A549 (cell line): Measurements from ENCODE around the gene SRGAP1. TPM values are rescaled to one million over a fixed set of nuclear protein-coding genes. Genes with fewer than 3 reads are reported as not detected.

Experiments
- ATAC-seq, 2 experiments: fragments of 200-7000 bp in 1 of 2; fragments of >200 bp in 1 of 2; cut with Nextera tagmentation in 1 of 2; cut with Tn5 transposase in 1 of 2; 3 replicates each; pipeline versions ENCODE4 v1.8.0 to v1.9.1; 2018 to 2020; ENCODE audit warnings: mild to moderate bottlenecking in 1 of 2, moderate library complexity in 1 of 2
- CTCF ChIA-PET: fragments of 300-600 bp; sonication (Branson Sonifier 250); formaldehyde crosslinking; extraction: SDS; loops from one replicate; lab custom pipeline; 2021; ENCODE audit warnings: antibody characterized with exemption, inconsistent platforms; lab: Yijun Ruan, JAX
- POLR2A ChIA-PET: fragments of 350-600 bp; formaldehyde crosslinking; extraction: SDS; loops from one replicate; lab custom pipeline; 2021; ENCODE audit warnings: antibody characterized with exemption, inconsistent platforms; lab: Yijun Ruan, JAX
- DNase-seq, 2 experiments: peaks; one replicate each; pipeline versions ENCODE4 v3.0.0 to v3.0.0-alpha.2; 2011 to 2016; ENCODE audit warnings: low read depth in 1 of 2, low spot score in 1 of 2
- FAIRE-seq: peaks from 2 replicates; lab custom pipeline; 2011; peaks lifted over from hg19 to GRCh38; lab: Jason Lieb, UNC
- H3K27ac ChIP-seq, 2 experiments: fragments of >200 bp; sonication (Bioruptor Twin); formaldehyde crosslinking; 3 replicates each; pipeline ENCODE4 v1.5.1; 2016 to 2017
- H3K4me1 ChIP-seq: fragments of >200 bp; sonication (Bioruptor Twin); formaldehyde crosslinking; 3 replicates; pipeline ENCODE4 v1.6.1; 2016
- H3K4me2 ChIP-seq: fragments of >200 bp; sonication (Bioruptor Twin); formaldehyde crosslinking; 3 replicates; pipeline ENCODE4 v1.6.1; 2016
- H3K4me3 ChIP-seq: fragments of >200 bp; sonication (Bioruptor Twin); formaldehyde crosslinking; 3 replicates; pipeline ENCODE4 v1.5.1; 2016
- H3K9me3 ChIP-seq: fragments of >200 bp; sonication (Bioruptor Twin); formaldehyde crosslinking; 3 replicates; pipeline ENCODE4 v1.6.1; 2016
- CBX2 ChIP-seq: fragments of 200-600 bp; sonication (generic); IDR thresholded peaks from 2 replicates; pipeline ENCODE4 v1.6.1; 2016; ENCODE audit warnings: low read depth, mild to moderate bottlenecking, borderline replicate concordance
- CEBPB ChIP-seq, 2 experiments: fragments of >200 bp in 1 of 2; sonication (Bioruptor Twin) in 1 of 2; formaldehyde crosslinking in 1 of 2; IDR thresholded peaks; 2 replicates each; pipeline ENCODE4 v1.6.1; 2012 to 2016
- EHMT2 ChIP-seq: fragments of 200-600 bp; sonication (generic); IDR thresholded peaks from 2 replicates; pipeline ENCODE4 v1.6.1; 2016; ENCODE audit warnings: antibody characterized with exemption, low read depth, mild to moderate bottlenecking, moderate library complexity
- ESRRA ChIP-seq: fragments of 150-350 bp; IDR thresholded peaks from 2 replicates; pipeline ENCODE4 v1.6.1; 2014; ENCODE audit warnings: mild to moderate bottlenecking, low read length, borderline replicate concordance
- FOSL2 ChIP-seq, 2 experiments: fragments of 450-650 bp in 1 of 2; fragments of >200 bp in 1 of 2; sonication (Bioruptor Twin) in 1 of 2; formaldehyde crosslinking; IDR thresholded peaks; 2 replicates each; pipeline versions ENCODE4 v1.5.0 to v1.6.1; 2016 to 2020; ENCODE audit warnings: mild to moderate bottlenecking in 1 of 2, moderate library complexity in 1 of 2
- FOXS1 ChIP-seq: fragments of 250-450 bp; sonication (Bioruptor Pico); IDR thresholded peaks from 2 replicates; pipeline ENCODE4 v1.5.0; 2020; ENCODE audit warnings: mild to moderate bottlenecking, moderate library complexity
- GATA3 ChIP-seq: IDR thresholded peaks from 2 replicates; pipeline ENCODE4 v1.6.1; 2012; ENCODE audit warnings: borderline replicate concordance
- HEYL ChIP-seq: fragments of 250-450 bp; sonication (Bioruptor Pico); IDR thresholded peaks from 2 replicates; pipeline ENCODE4 v1.8.0; 2021; ENCODE audit warnings: mild to moderate bottlenecking, moderate library complexity
- HOXB13 ChIP-seq: fragments of 250-450 bp; sonication (Bioruptor Pico); IDR thresholded peaks from 2 replicates; pipeline ENCODE4 v1.5.0; 2020; ENCODE audit warnings: low read depth, mild to moderate bottlenecking, moderate library complexity
- HOXB5 ChIP-seq: fragments of 250-450 bp; sonication (Bioruptor Pico); IDR thresholded peaks from 2 replicates; pipeline ENCODE4 v1.5.0; 2020; ENCODE audit warnings: mild to moderate bottlenecking, moderate library complexity
- JUN ChIP-seq, 2 experiments: fragments of >200 bp; sonication (Bioruptor Twin); formaldehyde crosslinking; IDR thresholded peaks; 2 replicates in 1 of 2; 3 replicates in 1 of 2; pipeline ENCODE4 v1.6.1; 2016 to 2017
- JUNB ChIP-seq: fragments of >200 bp; sonication (Bioruptor Twin); formaldehyde crosslinking; IDR thresholded peaks from 2 replicates; pipeline ENCODE4 v1.6.1; 2016
- RAD21 ChIP-seq, 2 experiments: fragments of >200 bp in 1 of 2; sonication (Bioruptor Twin) in 1 of 2; formaldehyde crosslinking in 1 of 2; IDR thresholded peaks in 1 of 2; conservative IDR thresholded peaks in 1 of 2; 2 replicates in 1 of 2; 3 replicates in 1 of 2; pipeline ENCODE4 v1.6.1; 2012 to 2018; ENCODE audit warnings: inconsistent platforms in 1 of 2
- RFX5 ChIP-seq: fragments of 450-650 bp; IDR thresholded peaks from 2 replicates; pipeline ENCODE4 v1.7.1; 2014; ENCODE audit warnings: antibody characterized with exemption, mild to moderate bottlenecking, moderate library complexity
- WGBS: methylation state at CpG from one replicate; pipeline ENCODE4 v1.1.6; 2017; ENCODE audit errors: missing lambda C conversion rate; 5-methylcytosine and 5-hydroxymethylcytosine counted together
- polyA plus RNA-seq, 4 experiments: library from polyadenylated mRNA; depleted of rRNA in 3 of 4; stranded (reverse); fragments of >200 nt; fragmentation: RNase III in 1 of 4; extraction: RNeasy Plus Mini Kit Qiagen cat#74134 plus additional on column Dnase treatment in 1 of 4; gene quantifications; 2 replicates in 3 of 4; 3 replicates in 1 of 4; pipeline ENCODE4 v1.2.3, GENCODE V29; 2011 to 2017
- TF ChIP-seq, protein P1 (sequence below): fragments of >200 bp; sonication (Bioruptor Twin); formaldehyde crosslinking; IDR thresholded peaks from 3 replicates; pipeline ENCODE4 v1.5.1; 2016
- TF ChIP-seq, protein P2 (sequence below): IDR thresholded peaks from 2 replicates; pipeline ENCODE4 v1.6.1; 2012; ENCODE audit warnings: low read depth, borderline replicate concordance
- TF ChIP-seq, protein P3 (sequence below): fragments of 250-450 bp; sonication (Bioruptor Pico); IDR thresholded peaks from 2 replicates; pipeline ENCODE4 v1.5.0; 2021; ENCODE audit warnings: mild to moderate bottlenecking, moderate library complexity, borderline replicate concordance
- TF ChIP-seq, protein P4 (sequence below): fragments of 150-350 bp; IDR thresholded peaks from 2 replicates; pipeline ENCODE4 v1.6.1; 2014; ENCODE audit warnings: low read depth, mild to moderate bottlenecking, low read length
- TF ChIP-seq, protein P5 (sequence below): fragments of 250-450 bp; sonication (Bioruptor Pico); IDR thresholded peaks from 2 replicates; pipeline ENCODE4 v1.5.0; 2020; ENCODE audit warnings: low read depth, mild to moderate bottlenecking, moderate library complexity
- TF ChIP-seq, protein P6 (sequence below): IDR thresholded peaks from 2 replicates; pipeline ENCODE4 v1.6.1; 2012

Gene SRGAP1
- polyA plus RNA-seq, 2 of the 4 experiments (the other 2 are of a cell fraction), result 7.9 to 22.9 TPM

DNA sequence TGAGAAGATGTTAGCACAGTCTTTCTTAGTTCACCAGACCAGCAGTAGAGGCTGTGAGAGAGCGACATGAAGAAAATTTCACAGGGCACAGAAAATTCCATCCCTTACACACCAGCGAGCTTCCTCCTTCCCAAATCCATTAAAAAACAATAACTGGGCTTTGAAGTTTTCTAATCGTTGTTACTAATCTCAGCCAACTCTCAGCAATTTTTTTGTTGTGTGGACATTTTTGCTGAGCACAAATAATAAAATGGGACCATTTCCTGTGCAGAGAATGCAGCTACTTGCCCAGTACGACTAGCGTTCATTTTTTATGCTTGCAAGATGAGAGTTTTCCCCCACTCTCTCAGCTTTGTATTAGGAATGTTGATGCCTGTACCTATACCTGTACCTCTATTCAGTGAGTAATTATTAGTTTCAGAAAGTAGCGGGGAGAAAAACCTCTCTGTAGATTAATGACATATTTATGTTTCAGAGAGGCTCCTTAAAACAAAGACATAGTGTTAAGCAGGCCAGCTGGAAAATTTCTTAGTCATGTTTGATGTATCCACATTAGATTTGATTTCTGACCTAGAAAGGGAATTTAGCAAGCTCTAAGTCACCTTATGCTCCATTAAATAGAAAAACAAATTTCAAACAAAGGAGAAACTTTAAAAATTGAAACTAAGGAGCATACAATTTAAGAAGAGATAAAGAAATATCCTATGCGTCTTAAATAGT, 146.5 kb downstream of the SRGAP1 start (continued):
- TF ChIP-seq CBX2, result no peak

DNA sequence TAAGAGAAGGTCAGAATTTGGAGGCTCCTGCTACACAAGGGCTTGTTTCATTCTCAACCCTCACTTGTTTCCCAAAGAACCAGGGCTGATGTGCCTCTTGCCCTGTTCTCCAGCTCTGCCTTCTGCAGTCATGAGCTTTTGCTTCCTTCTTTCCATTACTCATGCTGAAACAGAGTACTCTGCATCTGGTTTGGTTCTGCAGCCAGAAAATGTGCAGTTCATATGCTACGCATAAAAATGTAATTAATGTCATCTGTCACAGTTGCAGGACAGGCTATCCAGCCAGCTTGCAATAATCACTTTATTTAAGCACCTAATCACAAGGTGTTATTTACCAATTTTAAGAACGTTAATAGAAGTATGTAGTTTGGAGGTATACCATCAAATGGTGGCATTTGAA, 150.2 kb downstream of the SRGAP1 start:
- no peak for TF ChIP-seq FOXS1 (CRISPR knock-in tag)
- peak in 1 of 2 experiments; percentile 44; a peak in 2 of 6 replicates for ATAC-seq
- no peak overlapping the region for H3K4me2 ChIP-seq

DNA sequence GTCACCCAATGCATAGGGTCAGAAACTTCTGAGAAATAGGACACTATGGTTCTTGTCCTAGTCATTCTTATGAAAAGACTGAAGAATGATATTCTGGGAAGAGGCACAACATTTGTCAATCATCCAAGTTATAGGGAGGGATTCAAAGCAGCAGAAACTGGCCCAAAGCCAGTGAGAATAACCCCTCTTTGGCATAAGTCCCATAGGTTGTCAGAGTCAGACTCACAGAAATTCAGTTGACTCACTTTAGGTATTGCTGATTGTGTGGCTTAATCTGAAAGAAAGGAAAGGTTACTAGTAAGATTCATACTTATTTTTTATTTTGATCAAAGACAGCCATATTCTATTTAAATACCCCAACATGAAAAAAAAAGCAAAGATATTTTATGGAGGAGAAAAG, 151.0 kb downstream of the SRGAP1 start:
- no peak for DNase-seq

More for the DNA sequence above, 150.2 kb downstream of the SRGAP1 start:
- no peak overlapping the region for H3K27ac ChIP-seq
- DNase-seq (no peak), FAIRE-seq (peak; percentile 54)
- H3K4me1 ChIP-seq, result peaks cover 38% of the 10 kb centered on the region
- ChIA-PET CTCF (interaction anchor here (0.8 to 2.0 kb wide), 5 partner anchors 15 to 262 kb away, joined by 3 to 9 read pairs (median 4); partner anchors contain the start of gene SRGAP1), POLR2A (no interaction called here)
- H3K9me3 ChIP-seq, result no peaks in the 10 kb centered on the region
- WGBS, result 81% methylated on average over 2 of the region's 2 CpGs
- no peak overlapping the region for H3K4me3 ChIP-seq

DNA sequence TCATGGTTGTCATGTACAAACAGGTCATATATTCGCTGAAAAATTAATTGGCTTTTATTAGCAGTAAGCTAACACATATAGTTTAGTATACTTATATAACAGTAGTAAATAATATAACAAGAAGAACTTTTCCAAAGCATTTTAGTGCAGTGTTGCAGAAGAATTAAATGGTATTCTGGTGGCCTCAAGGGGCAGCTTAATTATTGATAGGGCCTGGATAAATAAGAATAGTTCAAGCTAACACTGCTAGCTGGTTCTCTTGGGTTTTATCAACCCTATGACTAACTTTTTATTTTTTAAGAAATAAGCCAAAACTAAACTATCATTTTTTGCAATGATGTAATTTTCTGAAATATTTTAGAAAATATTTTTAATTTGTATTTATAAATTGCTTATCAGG, 152.1 kb downstream of the SRGAP1 start:
- 86% methylated on average over 1 of the region's 1 CpG for WGBS
- FAIRE-seq (no peak), ATAC-seq (no peak), DNase-seq (no peak)
- ChIA-PET POLR2A (no interaction called here), CTCF (no interaction called here)
- no peak overlapping the region for H3K4me3 ChIP-seq
- H3K4me1 ChIP-seq, result peaks cover 36% of the 10 kb centered on the region
- no peak overlapping the region for H3K27ac ChIP-seq
- no peaks in the 10 kb centered on the region for H3K9me3 ChIP-seq
- H3K4me2 ChIP-seq, result no peak overlapping the region
- TF ChIP-seq, protein P1, sequence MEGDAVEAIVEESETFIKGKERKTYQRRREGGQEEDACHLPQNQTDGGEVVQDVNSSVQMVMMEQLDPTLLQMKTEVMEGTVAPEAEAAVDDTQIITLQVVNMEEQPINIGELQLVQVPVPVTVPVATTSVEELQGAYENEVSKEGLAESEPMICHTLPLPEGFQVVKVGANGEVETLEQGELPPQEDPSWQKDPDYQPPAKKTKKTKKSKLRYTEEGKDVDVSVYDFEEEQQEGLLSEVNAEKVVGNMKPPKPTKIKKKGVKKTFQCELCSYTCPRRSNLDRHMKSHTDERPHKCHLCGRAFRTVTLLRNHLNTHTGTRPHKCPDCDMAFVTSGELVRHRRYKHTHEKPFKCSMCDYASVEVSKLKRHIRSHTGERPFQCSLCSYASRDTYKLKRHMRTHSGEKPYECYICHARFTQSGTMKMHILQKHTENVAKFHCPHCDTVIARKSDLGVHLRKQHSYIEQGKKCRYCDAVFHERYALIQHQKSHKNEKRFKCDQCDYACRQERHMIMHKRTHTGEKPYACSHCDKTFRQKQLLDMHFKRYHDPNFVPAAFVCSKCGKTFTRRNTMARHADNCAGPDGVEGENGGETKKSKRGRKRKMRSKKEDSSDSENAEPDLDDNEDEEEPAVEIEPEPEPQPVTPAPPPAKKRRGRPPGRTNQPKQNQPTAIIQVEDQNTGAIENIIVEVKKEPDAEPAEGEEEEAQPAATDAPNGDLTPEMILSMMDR, result no peak
- TF ChIP-seq, protein P2, sequence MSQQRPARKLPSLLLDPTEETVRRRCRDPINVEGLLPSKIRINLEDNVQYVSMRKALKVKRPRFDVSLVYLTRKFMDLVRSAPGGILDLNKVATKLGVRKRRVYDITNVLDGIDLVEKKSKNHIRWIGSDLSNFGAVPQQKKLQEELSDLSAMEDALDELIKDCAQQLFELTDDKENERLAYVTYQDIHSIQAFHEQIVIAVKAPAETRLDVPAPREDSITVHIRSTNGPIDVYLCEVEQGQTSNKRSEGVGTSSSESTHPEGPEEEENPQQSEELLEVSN, result no peak
- TF ChIP-seq RAD21 (conservative IDR thresholded peaks at IDR 0.05 in 1 of 2, IDR thresholded peaks at IDR 0.05 in 1 of 2) (no peak), JUN (IDR thresholded peaks at IDR 0.05) (no peak), HOXB5 (no peak), RFX5 (no peak), GATA3 (no peak), JUNB (no peak), FOSL2 (IDR thresholded peaks at IDR 0.05) (no peak), FOSL2 (CRISPR knock-in tag; IDR thresholded peaks at IDR 0.05) (no peak), CEBPB (IDR thresholded peaks at IDR 0.05) (no peak)
- TF ChIP-seq, protein P3, sequence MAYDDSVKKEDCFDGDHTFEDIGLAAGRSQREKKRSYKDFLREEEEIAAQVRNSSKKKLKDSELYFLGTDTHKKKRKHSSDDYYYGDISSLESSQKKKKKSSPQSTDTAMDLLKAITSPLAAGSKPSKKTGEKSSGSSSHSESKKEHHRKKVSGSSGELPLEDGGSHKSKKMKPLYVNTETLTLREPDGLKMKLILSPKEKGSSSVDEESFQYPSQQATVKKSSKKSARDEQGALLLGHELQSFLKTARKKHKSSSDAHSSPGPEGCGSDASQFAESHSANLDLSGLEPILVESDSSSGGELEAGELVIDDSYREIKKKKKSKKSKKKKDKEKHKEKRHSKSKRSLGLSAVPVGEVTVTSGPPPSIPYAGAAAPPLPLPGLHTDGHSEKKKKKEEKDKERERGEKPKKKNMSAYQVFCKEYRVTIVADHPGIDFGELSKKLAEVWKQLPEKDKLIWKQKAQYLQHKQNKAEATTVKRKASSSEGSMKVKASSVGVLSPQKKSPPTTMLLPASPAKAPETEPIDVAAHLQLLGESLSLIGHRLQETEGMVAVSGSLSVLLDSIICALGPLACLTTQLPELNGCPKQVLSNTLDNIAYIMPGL, result no peak
- TF ChIP-seq, protein P4, sequence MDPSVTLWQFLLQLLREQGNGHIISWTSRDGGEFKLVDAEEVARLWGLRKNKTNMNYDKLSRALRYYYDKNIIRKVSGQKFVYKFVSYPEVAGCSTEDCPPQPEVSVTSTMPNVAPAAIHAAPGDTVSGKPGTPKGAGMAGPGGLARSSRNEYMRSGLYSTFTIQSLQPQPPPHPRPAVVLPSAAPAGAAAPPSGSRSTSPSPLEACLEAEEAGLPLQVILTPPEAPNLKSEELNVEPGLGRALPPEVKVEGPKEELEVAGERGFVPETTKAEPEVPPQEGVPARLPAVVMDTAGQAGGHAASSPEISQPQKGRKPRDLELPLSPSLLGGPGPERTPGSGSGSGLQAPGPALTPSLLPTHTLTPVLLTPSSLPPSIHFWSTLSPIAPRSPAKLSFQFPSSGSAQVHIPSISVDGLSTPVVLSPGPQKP, result no peak
- TF ChIP-seq, protein P5, sequence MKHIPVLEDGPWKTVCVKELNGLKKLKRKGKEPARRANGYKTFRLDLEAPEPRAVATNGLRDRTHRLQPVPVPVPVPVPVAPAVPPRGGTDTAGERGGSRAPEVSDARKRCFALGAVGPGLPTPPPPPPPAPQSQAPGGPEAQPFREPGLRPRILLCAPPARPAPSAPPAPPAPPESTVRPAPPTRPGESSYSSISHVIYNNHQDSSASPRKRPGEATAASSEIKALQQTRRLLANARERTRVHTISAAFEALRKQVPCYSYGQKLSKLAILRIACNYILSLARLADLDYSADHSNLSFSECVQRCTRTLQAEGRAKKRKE (CRISPR knock-in tag), result no peak

More for the DNA sequence above, 151.0 kb downstream of the SRGAP1 start:
- CTCF ChIA-PET, result interaction anchor here (1.2 to 2.0 kb wide), 3 partner anchors 16 to 261 kb away, joined by 3 to 9 read pairs (median 3); partner anchors contain the start of gene SRGAP1
- peaks cover 38% of the 10 kb centered on the region for H3K4me1 ChIP-seq
- FAIRE-seq (no peak), ATAC-seq (no peak)
- no peak overlapping the region for H3K4me2 ChIP-seq
- H3K9me3 ChIP-seq, result no peaks in the 10 kb centered on the region
- POLR2A ChIA-PET, result no interaction called here
- TF ChIP-seq EHMT2 (no peak), ESRRA (no peak), CEBPB (IDR thresholded peaks at IDR 0.05) (no peak), HEYL (CRISPR knock-in tag) (no peak), HOXB13 (CRISPR knock-in tag) (no peak), JUNB (no peak)
- TF ChIP-seq, protein P2, result no peak
- TF ChIP-seq, protein P4, result no peak
- TF ChIP-seq, protein P6, sequence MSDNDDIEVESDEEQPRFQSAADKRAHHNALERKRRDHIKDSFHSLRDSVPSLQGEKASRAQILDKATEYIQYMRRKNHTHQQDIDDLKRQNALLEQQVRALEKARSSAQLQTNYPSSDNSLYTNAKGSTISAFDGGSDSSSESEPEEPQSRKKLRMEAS, result no peak
- no peak overlapping the region for H3K4me3 ChIP-seq
- 0 out of 6 replicates have a peak overlapping the region, but pooled peaks of 1 of the 2 experiments have one; percentile 22 for H3K27ac ChIP-seq
